K562 (cell line): ENCODE results near the gene GSK3B. TPM values are rescaled to one million over a fixed set of nuclear protein-coding genes. Genes with fewer than 3 reads are reported as not detected.

ENCODE experiments used
- ATAC-seq: fragments of 200-7000 bp; cut with Tn5 transposase; 3 replicates; pipeline ENCODE4 v1.9.1; 2020; ENCODE audit warnings: moderate library complexity
- BruUV-seq: library from RNA; stranded (reverse); fragments of 400-500 nt; replicated peaks from 2 replicates; lab custom pipeline; 2021; lab: Mats Ljungman, UMichigan
- CTCF ChIA-PET: fragments of 300-600 bp; formaldehyde crosslinking; extraction: SDS; loops from one replicate; lab custom pipeline; 2021; ENCODE audit warnings: low intra/inter-chr PET ratio; lab: Yijun Ruan, JAX
- POLR2A ChIA-PET: fragments of 300-600, 350-650 bp; sonication (Branson Sonifier 250); formaldehyde crosslinking; extraction: SDS; loops from one replicate; lab custom pipeline; 2021; ENCODE audit warnings: antibody characterized with exemption, inconsistent platforms; lab: Yijun Ruan, JAX
- DNase-seq, 4 experiments: peaks; one replicate each; pipeline versions ENCODE4 v3.0.0 to v3.0.0-alpha.2; 2011 to 2018; ENCODE audit warnings: low spot score in 3 of 4, mixed read lengths in 3 of 4; ENCODE audit errors: extremely low read depth in 1 of 4
- FAIRE-seq: peaks from 2 replicates; lab custom pipeline; 2011; peaks lifted over from hg19 to GRCh38; lab: Jason Lieb, UNC
- H2AFZ ChIP-seq: 2 replicates; pipeline ENCODE4 v1.6.0; 2011; ENCODE audit warnings: low read depth, low read length, control low read depth, inconsistent platforms
- H3K27ac ChIP-seq: fragments of 200-600 bp; 3 replicates; pipeline ENCODE4 v1.8.0; 2011; ENCODE audit warnings: low read depth, mild to moderate bottlenecking, control low read depth, inconsistent platforms, low read length, moderate library complexity, mixed read lengths; ENCODE audit errors: extremely low read depth
- H3K27me3 ChIP-seq, 2 experiments: fragments of 300-600 bp in 1 of 2; 2 replicates in 1 of 2; 3 replicates in 1 of 2; pipeline versions ENCODE4 v1.6.0 to v1.8.0; 2011; ENCODE audit warnings: inconsistent platforms in 2 of 2, low read length in 2 of 2, mild to moderate bottlenecking in 1 of 2, mixed read lengths in 1 of 2, moderate library complexity in 1 of 2; ENCODE audit not compliant: control insufficient read depth in 2 of 2, insufficient read depth in 2 of 2
- H3K36me3 ChIP-seq: fragments of 300-600 bp; 3 replicates; pipeline ENCODE4 v1.8.0; 2011; ENCODE audit warnings: mild to moderate bottlenecking, low read length, inconsistent platforms; ENCODE audit not compliant: control insufficient read depth, insufficient read depth
- H3K4me1 ChIP-seq, 2 experiments: fragments of 200-600 bp in 1 of 2; replicated peaks in 1 of 2; 2 replicates in 1 of 2; 3 replicates in 1 of 2; pipeline versions ENCODE4 v1.5.1 to v1.8.0; 2011; ENCODE audit warnings: inconsistent platforms in 2 of 2, low read length in 2 of 2, mild to moderate bottlenecking in 1 of 2, mixed read lengths in 1 of 2, moderate library complexity in 1 of 2; ENCODE audit not compliant: control insufficient read depth in 2 of 2, insufficient read depth in 2 of 2
- H3K4me2 ChIP-seq: 2 replicates; pipeline ENCODE4 v1.6.1; 2011; ENCODE audit warnings: low read length, control low read depth, inconsistent platforms, mixed read lengths; ENCODE audit not compliant: insufficient read depth
- H3K4me3 ChIP-seq: fragments of 200-600 bp; sonication (generic), shearing (Covaris generic); 2 replicates; pipeline ENCODE4 v1.5.1; 2016; ENCODE audit warnings: control low read depth, inconsistent platforms
- H3K79me2 ChIP-seq: fragments of 200-600 bp; 3 replicates; pipeline ENCODE4 v1.8.0; 2011; ENCODE audit warnings: low read length, inconsistent platforms; ENCODE audit not compliant: control insufficient read depth, insufficient read depth
- H3K9ac ChIP-seq, 2 experiments: 2 replicates each; pipeline versions ENCODE4 v1.6.0 to v1.6.1; 2011; ENCODE audit warnings: low read depth in 2 of 2, low read length in 2 of 2, control low read depth in 1 of 2, inconsistent platforms in 1 of 2, mild to moderate bottlenecking in 1 of 2, mixed read lengths in 1 of 2; ENCODE audit not compliant: insufficient read depth in 1 of 2
- H3K9me1 ChIP-seq: one replicate; pipeline ENCODE4 v1.6.0; 2011; ENCODE audit warnings: inconsistent platforms, mild to moderate bottlenecking, low read length, moderate library complexity; ENCODE audit not compliant: control insufficient read depth, insufficient read depth
- H3K9me3 ChIP-seq: replicated peaks from 2 replicates; pipeline ENCODE4 v1.5.1; 2011; ENCODE audit warnings: low read depth, low read length, inconsistent platforms; ENCODE audit not compliant: control insufficient read depth, insufficient read depth
- H4K20me1 ChIP-seq: replicated peaks from 2 replicates; pipeline ENCODE4 v1.6.1; 2011; ENCODE audit warnings: low read length, inconsistent platforms, mixed read lengths; ENCODE audit not compliant: control insufficient read depth, insufficient read depth
- CSDE1 ChIP-seq, 2 experiments: fragments of 450-650 bp; IDR thresholded peaks; 2 replicates each; pipeline ENCODE4 v1.6.1; 2016; ENCODE audit warnings: mild to moderate bottlenecking in 1 of 2
- DIDO1 ChIP-seq: fragments of 450-650 bp; IDR thresholded peaks from 2 replicates; pipeline ENCODE4 v1.6.1; 2016; ENCODE audit warnings: low read depth, missing biosample characterization, missing genetic modification characterization
- FIP1L1 ChIP-seq: fragments of 200-400 bp; formaldehyde crosslinking; IDR thresholded peaks from 2 replicates; pipeline ENCODE4 v1.6.1; 2018; ENCODE audit warnings: mild to moderate bottlenecking, low read depth, low read length; ENCODE audit not compliant: poor library complexity, severe bottlenecking
- FOXJ3 ChIP-seq: sonication (generic); formaldehyde crosslinking; IDR thresholded peaks from 2 replicates; pipeline ENCODE4 v1.4.0; 2020; ENCODE audit warnings: mild to moderate bottlenecking, missing genetic modification reagents
- LARP7 ChIP-seq: fragments of 450-650 bp; IDR thresholded peaks from 2 replicates; pipeline ENCODE4 v1.6.1; 2016
- MAFG ChIP-seq: fragments of 450-650 bp; conservative IDR thresholded peaks from 2 replicates; pipeline ENCODE4 v1.6.1; 2016; ENCODE audit warnings: missing genetic modification characterization, missing compliant biosample characterization
- RAD21 ChIP-seq, 2 experiments: fragments of 250-450 bp in 1 of 2; fragments of 450-650 bp in 1 of 2; sonication (Bioruptor Pico) in 1 of 2; formaldehyde crosslinking in 1 of 2; IDR thresholded peaks in 1 of 2; conservative IDR thresholded peaks in 1 of 2; 2 replicates each; pipeline versions ENCODE4 v1.4.0 to v1.8.0; 2020 to 2022; ENCODE audit warnings: mild to moderate bottlenecking in 2 of 2, moderate library complexity in 1 of 2
- SMARCC2 ChIP-seq: fragments of 450-650 bp; IDR thresholded peaks from 2 replicates; pipeline ENCODE4 v1.6.1; 2017; ENCODE audit warnings: antibody characterized with exemption, moderate library complexity, mild to moderate bottlenecking, low read depth
- SRF ChIP-seq, 2 experiments: fragments of 250-450, 450-650 bp in 1 of 2; sonication (Bioruptor Pico) in 1 of 2; sonication (generic) in 1 of 2; formaldehyde crosslinking; IDR thresholded peaks; 2 replicates each; pipeline versions ENCODE4 v1.5.0 to v1.5.1; 2020 to 2022; ENCODE audit warnings: mild to moderate bottlenecking in 1 of 2, missing genetic modification reagents in 1 of 2
- ZBTB8A ChIP-seq: fragments of 450-650 bp; IDR thresholded peaks from 2 replicates; pipeline ENCODE4 v1.6.1; 2018; ENCODE audit warnings: mild to moderate bottlenecking, moderate library complexity; ENCODE audit not compliant: partially characterized antibody
- WGBS: fragments of 100-300 bp; shearing (Covaris generic); methylation state at CpG from one replicate; pipeline ENCODE4 v1.1.6; 2016; ENCODE audit warnings: low coverage, mixed read lengths; ENCODE audit not compliant: insufficient coverage; ENCODE audit errors: missing lambda C conversion rate; 5-methylcytosine and 5-hydroxymethylcytosine counted together
- in situ Hi-C: fragments of 300-500 bp; cut with MboI; formaldehyde crosslinking; loops from 4 replicates; pipeline ENCODE4 v1.15.0; 2018; ENCODE audit warnings: inconsistent platforms, mixed read lengths
- intact Hi-C: fragments of 100-400 bp; cut with micrococcal nuclease; formaldehyde crosslinking; loops from 2 replicates; pipeline ENCODE4 v1.14.2; 2022
- polyA plus RNA-seq, 8 experiments: library from polyadenylated mRNA; depleted of rRNA in 4 of 8; stranded (reverse) in 5 of 8; unstranded in 3 of 8; fragments of >200 nt; fragmentation: Nextera tagmentation in 2 of 8; fragmentation: Illumina TruSeq in 1 of 8; extraction: Ambion mirVana in 2 of 8; extraction: Trizol in 1 of 8; gene quantifications; 2 replicates each; pipeline versions ENCODE4 v1.2.1 to v1.2.3, GENCODE V29; 2011 to 2014; ENCODE audit warnings: inconsistent platforms in 1 of 8, missing spikeins in 1 of 8
- total RNA-seq, 7 experiments: library from RNA; depleted of rRNA in 6 of 7; stranded (reverse); fragments of >200 nt in 6 of 7; fragmentation: Illumina TruSeq in 2 of 7; extraction: Trizol in 2 of 7; gene quantifications; 2 replicates each; pipeline versions ENCODE4 v1.2.1 to v1.2.3, GENCODE V29; 2011 to 2021; ENCODE audit warnings: low replicate concordance in 1 of 7
- TF ChIP-seq, protein P1 (sequence below): sonication (generic); formaldehyde crosslinking; IDR thresholded peaks from 2 replicates; pipeline ENCODE4 v1.9.0; 2022; ENCODE audit warnings: mild to moderate bottlenecking, missing genetic modification reagents
- TF ChIP-seq, protein P2 (sequence below): fragments of 450-650 bp; IDR thresholded peaks from 2 replicates; pipeline ENCODE4 v1.6.1; 2017; ENCODE audit warnings: mild to moderate bottlenecking, moderate library complexity
- TF ChIP-seq, protein P3 (sequence below): sonication (generic); formaldehyde crosslinking; IDR thresholded peaks from 2 replicates; pipeline ENCODE4 v1.8.1; 2023; ENCODE audit warnings: mild to moderate bottlenecking, missing genetic modification reagents
- TF ChIP-seq, protein P4 (sequence below): fragments of 250-450 bp; sonication (Bioruptor Pico); IDR thresholded peaks from 2 replicates; pipeline ENCODE4 v1.5.0; 2020; ENCODE audit warnings: mild to moderate bottlenecking
- TF ChIP-seq, protein P5 (sequence below): fragments of 250-450 bp; sonication (Bioruptor Pico); IDR thresholded peaks from 2 replicates; pipeline ENCODE4 v1.4.0; 2020; ENCODE audit warnings: borderline replicate concordance

GSK3B gene
- total and polyA plus RNA-seq, 9 of the 15 experiments (the other 6 are each of a cell fraction or from before 2014, with no cell fraction given) = 4.7 to 25.0 (median 18.7) TPM

DNA sequence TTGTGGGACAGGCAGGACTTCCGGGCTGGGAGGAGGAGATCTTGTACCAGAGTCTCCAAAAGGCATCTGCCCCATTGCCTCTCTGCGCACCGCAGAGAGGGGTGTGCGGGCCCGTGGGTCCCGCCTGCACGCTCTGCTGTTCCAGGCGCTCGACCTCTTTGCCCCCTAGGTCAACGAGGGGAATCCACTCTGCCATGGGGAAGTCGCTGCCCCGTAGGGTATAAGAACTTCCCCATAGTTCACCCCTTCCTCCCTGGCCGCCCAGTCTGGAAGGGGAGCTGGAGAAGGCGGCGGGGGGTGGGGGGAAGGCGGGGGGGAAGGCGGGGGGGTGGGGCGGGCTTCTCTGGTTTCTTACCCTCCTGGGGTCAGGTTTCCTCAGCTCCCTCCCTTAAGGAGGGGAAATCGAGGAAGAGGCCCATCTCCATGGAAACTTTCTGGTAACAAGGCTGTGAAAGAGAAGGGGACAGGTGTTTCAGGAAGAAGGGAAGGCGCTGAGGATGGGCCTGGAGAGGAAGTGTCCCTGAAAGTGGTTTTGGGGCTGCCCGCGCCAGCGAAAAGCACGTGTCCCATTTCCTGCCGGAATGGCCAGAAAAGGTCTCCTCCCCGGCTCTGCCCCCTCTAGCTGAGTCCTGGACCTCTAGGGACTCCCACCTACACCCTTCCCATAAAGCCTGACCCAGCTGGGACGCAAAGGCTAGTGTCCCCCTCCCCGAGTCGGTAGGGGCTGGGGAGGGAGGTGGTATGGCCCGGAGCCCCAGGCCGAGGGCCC lies 284.8 kb downstream of the GSK3B start:
- H3K4me1 ChIP-seq = peaks cover 0 to 12% of the 10 kb centered on the region in 2 experiments; a peak in 3 of 5 replicates
- CTCF ChIA-PET = no interaction called here
- BruUV-seq = no TSS peak
- no peak overlapping the region for H3K4me3 ChIP-seq
- POLR2A ChIA-PET = interaction anchor here (0.7 kb wide), 1 partner anchor 7 kb away, joined by 3 read pairs; no protein-coding TSS in a partner anchor
- H3K36me3 ChIP-seq = no peaks in the 10 kb centered on the region
- H4K20me1 ChIP-seq = no peaks in the 10 kb centered on the region
- no peak overlapping the region for H3K27ac ChIP-seq
- FAIRE-seq (no peak), ATAC-seq (no peak), DNase-seq (no peak)
- intact Hi-C loops (loop anchor here (10.0 kb wide), 1 partner anchor 55 kb away; no protein-coding TSS in a partner anchor), in situ Hi-C loops (no loop called here)
- no peak overlapping the region for H2AFZ ChIP-seq
- no peaks in the 10 kb centered on the region for H3K9me1 ChIP-seq
- peaks cover 0 to 1% of the 10 kb centered on the region in 2 experiments; a peak in 1 of 5 replicates for H3K27me3 ChIP-seq
- no peak overlapping the region for H3K4me2 ChIP-seq
- 81% methylated on average over 7 of the region's 31 CpGs for WGBS
- no peaks in the 10 kb centered on the region for H3K79me2 ChIP-seq
- H3K9me3 ChIP-seq = no peaks in the 10 kb centered on the region
- H3K9ac ChIP-seq = no peak overlapping the region
- TF ChIP-seq, protein P1, sequence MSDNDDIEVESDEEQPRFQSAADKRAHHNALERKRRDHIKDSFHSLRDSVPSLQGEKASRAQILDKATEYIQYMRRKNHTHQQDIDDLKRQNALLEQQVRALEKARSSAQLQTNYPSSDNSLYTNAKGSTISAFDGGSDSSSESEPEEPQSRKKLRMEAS (CRISPR knock-in tag) = no peak
- TF ChIP-seq FOXJ3 (CRISPR knock-in tag) (no peak), CSDE1 (IDR thresholded peaks at IDR 0.05) (no peak), DIDO1 (tag) (no peak), ZBTB8A (no peak), FIP1L1 (no peak), SRF (CRISPR knock-in tag; IDR thresholded peaks at IDR 0.05) (no peak), SMARCC2 (no peak), RAD21 (CRISPR knock-in tag; conservative IDR thresholded peaks at IDR 0.05 in 1 of 2, IDR thresholded peaks at IDR 0.05 in 1 of 2) (no peak), LARP7 (no peak), MAFG (tag) (no peak)
- TF ChIP-seq, protein P2, sequence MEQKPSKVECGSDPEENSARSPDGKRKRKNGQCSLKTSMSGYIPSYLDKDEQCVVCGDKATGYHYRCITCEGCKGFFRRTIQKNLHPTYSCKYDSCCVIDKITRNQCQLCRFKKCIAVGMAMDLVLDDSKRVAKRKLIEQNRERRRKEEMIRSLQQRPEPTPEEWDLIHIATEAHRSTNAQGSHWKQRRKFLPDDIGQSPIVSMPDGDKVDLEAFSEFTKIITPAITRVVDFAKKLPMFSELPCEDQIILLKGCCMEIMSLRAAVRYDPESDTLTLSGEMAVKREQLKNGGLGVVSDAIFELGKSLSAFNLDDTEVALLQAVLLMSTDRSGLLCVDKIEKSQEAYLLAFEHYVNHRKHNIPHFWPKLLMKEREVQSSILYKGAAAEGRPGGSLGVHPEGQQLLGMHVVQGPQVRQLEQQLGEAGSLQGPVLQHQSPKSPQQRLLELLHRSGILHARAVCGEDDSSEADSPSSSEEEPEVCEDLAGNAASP = no peak
- TF ChIP-seq, protein P3, sequence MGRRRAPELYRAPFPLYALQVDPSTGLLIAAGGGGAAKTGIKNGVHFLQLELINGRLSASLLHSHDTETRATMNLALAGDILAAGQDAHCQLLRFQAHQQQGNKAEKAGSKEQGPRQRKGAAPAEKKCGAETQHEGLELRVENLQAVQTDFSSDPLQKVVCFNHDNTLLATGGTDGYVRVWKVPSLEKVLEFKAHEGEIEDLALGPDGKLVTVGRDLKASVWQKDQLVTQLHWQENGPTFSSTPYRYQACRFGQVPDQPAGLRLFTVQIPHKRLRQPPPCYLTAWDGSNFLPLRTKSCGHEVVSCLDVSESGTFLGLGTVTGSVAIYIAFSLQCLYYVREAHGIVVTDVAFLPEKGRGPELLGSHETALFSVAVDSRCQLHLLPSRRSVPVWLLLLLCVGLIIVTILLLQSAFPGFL (CRISPR knock-in tag) = no peak
- TF ChIP-seq, protein P4, sequence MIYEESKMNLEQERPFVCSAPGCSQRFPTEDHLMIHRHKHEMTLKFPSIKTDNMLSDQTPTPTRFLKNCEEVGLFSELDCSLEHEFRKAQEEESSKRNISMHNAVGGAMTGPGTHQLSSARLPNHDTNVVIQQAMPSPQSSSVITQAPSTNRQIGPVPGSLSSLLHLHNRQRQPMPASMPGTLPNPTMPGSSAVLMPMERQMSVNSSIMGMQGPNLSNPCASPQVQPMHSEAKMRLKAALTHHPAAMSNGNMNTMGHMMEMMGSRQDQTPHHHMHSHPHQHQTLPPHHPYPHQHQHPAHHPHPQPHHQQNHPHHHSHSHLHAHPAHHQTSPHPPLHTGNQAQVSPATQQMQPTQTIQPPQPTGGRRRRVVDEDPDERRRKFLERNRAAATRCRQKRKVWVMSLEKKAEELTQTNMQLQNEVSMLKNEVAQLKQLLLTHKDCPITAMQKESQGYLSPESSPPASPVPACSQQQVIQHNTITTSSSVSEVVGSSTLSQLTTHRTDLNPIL (CRISPR knock-in tag) = no peak
- TF ChIP-seq, protein P5, sequence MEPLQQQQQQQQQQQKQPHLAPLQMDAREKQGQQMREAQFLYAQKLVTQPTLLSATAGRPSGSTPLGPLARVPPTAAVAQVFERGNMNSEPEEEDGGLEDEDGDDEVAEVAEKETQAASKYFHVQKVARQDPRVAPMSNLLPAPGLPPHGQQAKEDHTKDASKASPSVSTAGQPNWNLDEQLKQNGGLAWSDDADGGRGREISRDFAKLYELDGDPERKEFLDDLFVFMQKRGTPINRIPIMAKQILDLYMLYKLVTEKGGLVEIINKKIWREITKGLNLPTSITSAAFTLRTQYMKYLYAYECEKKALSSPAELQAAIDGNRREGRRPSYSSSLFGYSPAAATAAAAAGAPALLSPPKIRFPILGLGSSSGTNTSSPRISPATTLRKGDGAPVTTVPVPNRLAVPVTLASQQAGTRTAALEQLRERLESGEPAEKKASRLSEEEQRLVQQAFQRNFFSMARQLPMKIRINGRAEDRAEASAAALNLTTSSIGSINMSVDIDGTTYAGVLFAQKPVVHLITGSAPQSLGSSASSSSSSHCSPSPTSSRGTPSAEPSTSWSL (CRISPR knock-in tag) = no peak
